Osteocyte (in vitro differentiated cells): Measurements from ENCODE around the gene RAB31. TPM values are rescaled to one million over a fixed set of nuclear protein-coding genes. Genes with fewer than 3 reads are reported as not detected.

ENCODE experiments used
- DNase-seq: peaks from one replicate; pipeline ENCODE4 v3.0.0; 2021; ENCODE audit warnings: mixed read lengths; ENCODE audit not compliant: unreplicated experiment; ENCODE audit errors: extremely low spot score
- H3K27ac Mint-ChIP-seq: one replicate; pipeline ENCODE4 v1.8.0; 2021; ENCODE audit warnings: mild to moderate bottlenecking, mixed read lengths; ENCODE audit not compliant: unreplicated experiment
- H3K27me3 Mint-ChIP-seq: one replicate; pipeline ENCODE4 v1.8.0; 2021; ENCODE audit warnings: mixed read lengths; ENCODE audit not compliant: unreplicated experiment
- H3K36me3 Mint-ChIP-seq: one replicate; pipeline ENCODE4 v1.8.0; 2021; ENCODE audit warnings: mixed read lengths; ENCODE audit not compliant: unreplicated experiment
- H3K4me1 Mint-ChIP-seq: one replicate; pipeline ENCODE4 v1.8.0; 2021; ENCODE audit warnings: mixed read lengths; ENCODE audit not compliant: unreplicated experiment
- H3K4me3 Mint-ChIP-seq: one replicate; pipeline ENCODE4 v1.8.0; 2021; ENCODE audit warnings: mild to moderate bottlenecking, moderate library complexity, mixed read lengths; ENCODE audit not compliant: unreplicated experiment
- H3K9me3 Mint-ChIP-seq: one replicate; pipeline ENCODE4 v1.8.0; 2021; ENCODE audit warnings: mixed read lengths; ENCODE audit not compliant: unreplicated experiment
- total RNA-seq: library from RNA; stranded (reverse); gene quantifications from 2 replicates; pipeline ENCODE4 v1.2.1, GENCODE V29; 2021
- TF ChIP-seq, protein P1 (sequence below): fragments of 200-600 bp; sonication (generic); IDR thresholded peaks from 2 replicates; pipeline ENCODE4 v1.5.0; 2021; ENCODE audit warnings: antibody characterized with exemption, mild to moderate bottlenecking, moderate library complexity

The RAB31 gene
- total RNA-seq, 1 donor from 2014 or later: 90.8 TPM

DNA sequence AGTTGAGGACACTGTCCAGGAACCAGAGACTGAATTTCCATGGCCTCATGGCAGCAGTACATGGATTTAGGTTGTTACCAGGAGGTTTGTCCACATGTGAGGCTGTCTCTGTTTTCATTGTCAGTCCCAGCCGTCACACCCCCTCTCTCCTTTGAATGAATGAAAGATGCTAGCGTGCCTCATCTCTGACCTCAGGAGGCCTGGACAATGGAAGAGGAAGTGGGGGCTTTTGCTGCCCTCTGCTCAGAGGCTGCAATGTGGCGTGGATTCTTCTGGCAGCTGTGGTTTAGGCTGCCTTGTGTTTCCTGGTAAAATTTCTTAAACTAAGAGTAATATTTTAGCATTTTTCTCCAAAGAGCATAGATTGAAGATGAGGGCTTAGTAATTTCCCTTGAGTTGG, 47.5 kb downstream of the RAB31 start:
- Mint-ChIP-seq H3K4me3 (no peak overlapping the region), H3K9me3 (no peaks in the 10 kb centered on the region), H3K27me3 (no peaks in the 10 kb centered on the region), H3K27ac (no peak overlapping the region), H3K4me1 (peaks cover 26% of the 10 kb centered on the region), H3K36me3 (no peaks in the 10 kb centered on the region)
- no peak for DNase-seq
- TF ChIP-seq, protein P1, sequence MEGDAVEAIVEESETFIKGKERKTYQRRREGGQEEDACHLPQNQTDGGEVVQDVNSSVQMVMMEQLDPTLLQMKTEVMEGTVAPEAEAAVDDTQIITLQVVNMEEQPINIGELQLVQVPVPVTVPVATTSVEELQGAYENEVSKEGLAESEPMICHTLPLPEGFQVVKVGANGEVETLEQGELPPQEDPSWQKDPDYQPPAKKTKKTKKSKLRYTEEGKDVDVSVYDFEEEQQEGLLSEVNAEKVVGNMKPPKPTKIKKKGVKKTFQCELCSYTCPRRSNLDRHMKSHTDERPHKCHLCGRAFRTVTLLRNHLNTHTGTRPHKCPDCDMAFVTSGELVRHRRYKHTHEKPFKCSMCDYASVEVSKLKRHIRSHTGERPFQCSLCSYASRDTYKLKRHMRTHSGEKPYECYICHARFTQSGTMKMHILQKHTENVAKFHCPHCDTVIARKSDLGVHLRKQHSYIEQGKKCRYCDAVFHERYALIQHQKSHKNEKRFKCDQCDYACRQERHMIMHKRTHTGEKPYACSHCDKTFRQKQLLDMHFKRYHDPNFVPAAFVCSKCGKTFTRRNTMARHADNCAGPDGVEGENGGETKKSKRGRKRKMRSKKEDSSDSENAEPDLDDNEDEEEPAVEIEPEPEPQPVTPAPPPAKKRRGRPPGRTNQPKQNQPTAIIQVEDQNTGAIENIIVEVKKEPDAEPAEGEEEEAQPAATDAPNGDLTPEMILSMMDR: no peak

DNA sequence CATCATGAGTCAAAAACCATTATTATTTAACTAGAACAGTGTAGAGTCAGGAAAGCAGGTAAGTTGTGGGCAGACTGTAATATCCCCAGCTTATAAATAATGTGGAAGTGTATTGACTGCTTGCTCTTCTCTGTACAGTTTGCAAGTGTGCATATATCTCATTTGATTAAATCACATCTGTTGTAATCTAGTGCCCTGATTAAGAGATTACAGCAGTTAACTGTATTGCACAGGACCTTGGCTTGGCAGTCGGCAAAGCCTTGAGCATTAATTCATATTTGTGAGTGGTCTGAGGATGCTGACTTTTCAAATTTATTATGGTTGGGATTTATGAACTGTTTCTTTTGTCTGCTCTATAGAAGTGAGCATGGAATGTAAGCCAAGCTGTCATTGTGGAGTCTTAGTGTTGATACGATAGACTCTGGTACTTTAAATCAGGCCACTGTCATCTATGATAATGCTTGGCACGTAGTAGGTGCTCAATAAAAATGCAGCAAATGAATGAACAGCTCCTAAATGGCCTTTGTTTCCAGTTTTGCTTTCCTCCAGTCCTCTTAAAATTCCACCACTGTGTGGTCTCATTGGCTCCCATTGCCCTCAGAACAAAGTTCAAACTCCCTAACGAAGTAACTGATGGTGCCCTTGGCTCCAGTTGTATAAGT, 48.3 kb downstream of the RAB31 start:
- Mint-ChIP-seq H3K4me1 (peaks cover 24% of the 10 kb centered on the region), H3K27me3 (no peaks in the 10 kb centered on the region), H3K9me3 (no peaks in the 10 kb centered on the region), H3K36me3 (peaks cover 2% of the 10 kb centered on the region), H3K27ac (no peak overlapping the region), H3K4me3 (no peak overlapping the region)
- no peak for DNase-seq
- TF ChIP-seq, protein P1: no peak

DNA sequence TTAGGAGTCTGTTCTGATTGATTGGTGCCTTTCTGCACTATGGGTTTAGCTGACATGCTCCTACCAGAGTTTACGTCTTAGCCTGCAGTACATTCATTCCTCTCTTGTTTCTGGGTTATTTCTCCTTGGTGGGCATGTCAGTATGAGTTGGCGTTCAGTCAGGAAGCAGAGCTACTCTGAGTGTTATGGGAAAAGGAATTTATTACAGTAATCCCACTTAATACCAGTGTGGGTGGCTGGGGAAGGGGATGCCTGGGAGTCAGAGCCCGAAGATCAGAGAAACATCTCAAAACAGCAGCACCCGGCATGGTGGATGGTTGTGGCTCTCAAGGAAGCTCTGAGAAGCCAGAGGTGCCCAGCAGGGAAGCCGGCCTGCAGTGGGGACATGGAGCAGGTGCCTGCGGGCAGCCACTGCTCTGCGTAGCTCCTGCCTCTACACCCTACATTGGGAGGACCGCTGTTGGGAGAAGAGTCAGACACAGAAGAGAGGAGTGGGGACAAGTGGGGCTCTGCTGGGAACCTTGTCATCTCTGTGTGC, 48.9 kb downstream of the RAB31 start:
- Mint-ChIP-seq H3K27me3 (no peaks in the 10 kb centered on the region), H3K4me1 (peaks cover 24% of the 10 kb centered on the region), H3K9me3 (no peaks in the 10 kb centered on the region), H3K4me3 (no peak overlapping the region), H3K27ac (peak overlapping the region; percentile 9), H3K36me3 (peaks cover 2% of the 10 kb centered on the region)
- TF ChIP-seq, protein P1: no peak
- no peak for DNase-seq

DNA sequence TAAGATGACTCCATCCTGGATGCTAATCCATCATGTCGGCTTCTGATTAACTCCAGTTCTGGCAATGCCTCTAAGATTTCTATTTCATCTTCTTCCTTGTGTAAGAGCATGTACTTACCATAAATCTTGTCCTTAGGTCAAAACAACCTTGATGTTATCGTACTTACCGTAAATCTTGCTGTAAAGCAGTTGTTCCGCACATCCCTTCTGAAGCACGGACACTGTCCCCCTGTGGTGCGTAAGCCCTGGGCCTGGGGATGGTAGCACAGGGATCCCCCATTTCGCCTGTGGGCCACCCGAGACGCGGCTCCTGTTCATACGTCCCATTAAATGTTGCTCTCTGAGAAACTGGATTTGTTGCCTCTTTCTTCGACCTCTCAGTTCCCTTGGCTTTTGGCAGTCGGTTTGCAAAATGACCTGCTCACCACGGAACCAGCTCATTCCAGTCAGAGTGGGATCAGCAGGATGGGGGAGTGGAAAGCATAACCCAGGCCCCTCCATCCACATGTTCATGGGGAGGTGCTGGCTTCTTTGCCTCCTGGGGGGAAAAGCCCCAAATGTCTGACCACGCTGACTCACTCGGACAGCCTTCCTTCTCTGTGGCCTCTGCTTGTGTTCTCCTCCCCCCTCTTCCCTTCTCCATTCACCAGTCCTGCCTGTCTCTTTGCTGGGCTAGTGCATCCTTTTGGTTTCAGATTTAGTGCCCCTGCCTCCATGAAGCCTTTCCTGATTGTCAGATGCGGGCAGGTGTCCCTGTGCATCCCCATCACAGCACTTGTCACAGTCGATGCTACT, 49.9 kb downstream of the RAB31 start:
- H3K4me1 Mint-ChIP-seq: peaks cover 24% of the 10 kb centered on the region
- peaks cover 2% of the 10 kb centered on the region for H3K36me3 Mint-ChIP-seq
- no peaks in the 10 kb centered on the region for H3K27me3 Mint-ChIP-seq
- H3K4me3 Mint-ChIP-seq: no peak overlapping the region
- H3K27ac Mint-ChIP-seq: peak overlapping the region; percentile 66
- no peaks in the 10 kb centered on the region for H3K9me3 Mint-ChIP-seq
- no peak for DNase-seq
- TF ChIP-seq, protein P1: no peak

DNA sequence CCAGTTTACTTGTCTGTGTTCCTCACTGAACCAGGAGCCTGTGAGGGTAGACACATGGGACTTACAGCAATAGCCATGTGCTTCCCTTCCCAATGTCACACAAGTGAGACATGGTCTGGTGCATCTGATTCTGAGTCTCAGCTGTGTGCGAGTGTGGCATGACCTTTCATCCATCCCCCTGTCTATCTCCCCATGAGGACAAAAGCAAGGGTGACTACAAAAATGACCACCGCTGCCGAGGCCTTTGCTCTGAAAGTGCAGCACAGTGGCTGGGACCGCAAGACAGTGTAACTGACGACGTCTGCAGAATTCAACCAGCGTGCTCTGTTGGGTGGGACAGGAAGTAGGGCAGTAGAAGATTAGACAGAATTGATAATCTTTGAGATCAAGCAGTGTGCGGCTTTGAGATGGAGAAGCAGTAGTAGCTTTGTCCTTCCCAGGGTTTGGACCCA, 50.5 kb downstream of the RAB31 start:
- Mint-ChIP-seq H3K36me3 (peaks cover 5% of the 10 kb centered on the region), H3K27ac (peak overlapping the region; percentile 66), H3K4me1 (peaks cover 24% of the 10 kb centered on the region), H3K9me3 (no peaks in the 10 kb centered on the region), H3K27me3 (no peaks in the 10 kb centered on the region), H3K4me3 (no peak overlapping the region)
- TF ChIP-seq, protein P1: no peak
- no peak for DNase-seq
